ENCODE results near the gene VPS37B.

VPS37B gene

GRCh38 chr12:122852336-122853275, 43.3 kb downstream of the VPS37B start:
- no peak for DNase-seq (ENCODE audit: low spot score)

- DNase-seq (ENCODE audit: low spot score), result no peak
Measured at GRCh38 chr12:122851820-122852219, 44.1 kb downstream of the VPS37B start.

- no peak for DNase-seq (ENCODE audit: low spot score)
Measured at GRCh38 chr12:122850695-122851350, 45.1 kb downstream of the VPS37B start.

GRCh38 chr12:122850048-122850445, 45.9 kb downstream of the VPS37B start:
- no peak for DNase-seq (ENCODE audit: low spot score)

- no peak for DNase-seq (ENCODE audit: low spot score)
Measured at GRCh38 chr12:122849352-122850047, 46.4 kb downstream of the VPS37B start.

GRCh38 chr12:122848471-122849351, 47.2 kb downstream of the VPS37B start:
- DNase-seq (ENCODE audit: low spot score), result no peak

- no peak for DNase-seq (ENCODE audit: low spot score)
Measured at GRCh38 chr12:122847921-122848421, 48.0 kb downstream of the VPS37B start.

- no peak for DNase-seq (ENCODE audit: low spot score)
Measured at GRCh38 chr12:122847516-122847836, 48.4 kb downstream of the VPS37B start.

GRCh38 chr12:122846622-122847515, 49.1 kb downstream of the VPS37B start:
- no peak for DNase-seq (ENCODE audit: low spot score)

- no peak for DNase-seq (ENCODE audit: low spot score)
Measured at GRCh38 chr12:122845865-122846621, 49.9 kb downstream of the VPS37B start.

- no peak for DNase-seq (ENCODE audit: low spot score)
Measured at GRCh38 chr12:122845041-122845864, 50.7 kb downstream of the VPS37B start.

- no peak for DNase-seq (ENCODE audit: low spot score)
Measured at GRCh38 chr12:122844366-122844971, 51.5 kb downstream of the VPS37B start.

- DNase-seq (ENCODE audit: low spot score), result no peak
Measured at GRCh38 chr12:122843455-122843854, 52.5 kb downstream of the VPS37B start.

- no peak for DNase-seq (ENCODE audit: low spot score)
Measured at GRCh38 chr12:122842505-122843405, 53.2 kb downstream of the VPS37B start.

GRCh38 chr12:122841544-122842321, 54.2 kb downstream of the VPS37B start:
- DNase-seq (ENCODE audit: low spot score), result no peak

All from CD4-positive, alpha-beta T cell treated with Interleukin-6 at 100 ng/mL for 8 hours (primary cell).